KOPT-K1 (cell line): ENCODE data around the gene NEDD4L.

Source experiments
- H3K27ac ChIP-seq: fragments of 200-600 bp; sonication (generic); 2 replicates; pipeline ENCODE4 v1.5.1; 2016; ENCODE audit warnings: antibody characterized with exemption, mild to moderate bottlenecking, low read depth, low read length; ENCODE audit not compliant: poor library complexity, severe bottlenecking
- H3K36me3 ChIP-seq: fragments of 200-600 bp; sonication (generic); 2 replicates; pipeline ENCODE4 v1.5.1; 2017; ENCODE audit warnings: antibody characterized with exemption, mild to moderate bottlenecking, low read length, moderate library complexity; ENCODE audit not compliant: insufficient read depth
- H3K9me3 ChIP-seq: fragments of 200-600 bp; sonication (generic); 2 replicates; pipeline ENCODE4 v1.5.1; 2017; ENCODE audit warnings: antibody characterized with exemption, low read length, mild to moderate bottlenecking; ENCODE audit not compliant: insufficient read depth, poor library complexity, severe bottlenecking

The NEDD4L gene

GRCh38 chr18:58307441-58307840, 263.4 kb downstream of the NEDD4L start:
- H3K36me3 ChIP-seq, result no peaks in the 10 kb centered on the region
- peaks cover 20% of the 10 kb centered on the region for H3K9me3 ChIP-seq
- no peak overlapping the region for H3K27ac ChIP-seq

GRCh38 chr18:58308463-58308862, 264.4 kb downstream of the NEDD4L start:
- Histone ChIP-seq H3K36me3 (no peaks in the 10 kb centered on the region), H3K27ac (no peak overlapping the region), H3K9me3 (peaks cover 20% of the 10 kb centered on the region)

GRCh38 chr18:58309099-58309498, 265.1 kb downstream of the NEDD4L start:
- Histone ChIP-seq H3K9me3 (peaks cover 20% of the 10 kb centered on the region), H3K36me3 (no peaks in the 10 kb centered on the region), H3K27ac (no peak overlapping the region)

- H3K9me3 ChIP-seq, result peaks cover 17% of the 10 kb centered on the region
- H3K27ac ChIP-seq, result no peak overlapping the region
- H3K36me3 ChIP-seq, result no peaks in the 10 kb centered on the region
Measured at GRCh38 chr18:58309610-58310239, 265.7 kb downstream of the NEDD4L start.

- H3K27ac ChIP-seq, result no peak overlapping the region
- peaks cover 10% of the 10 kb centered on the region for H3K9me3 ChIP-seq
Measured at GRCh38 chr18:58310517-58310916, 266.5 kb downstream of the NEDD4L start.

GRCh38 chr18:58311390-58311789, 267.4 kb downstream of the NEDD4L start:
- Histone ChIP-seq H3K36me3 (no peaks in the 10 kb centered on the region), H3K27ac (no peak overlapping the region)

More at GRCh38 chr18:58310517-58310916, 266.5 kb downstream of the NEDD4L start:
- no peaks in the 10 kb centered on the region for H3K36me3 ChIP-seq

GRCh38 chr18:58313491-58314032, 269.5 kb downstream of the NEDD4L start:
- no peak overlapping the region for H3K27ac ChIP-seq
- H3K9me3 ChIP-seq, result no peaks in the 10 kb centered on the region
- no peaks in the 10 kb centered on the region for H3K36me3 ChIP-seq

More at GRCh38 chr18:58311390-58311789, 267.4 kb downstream of the NEDD4L start:
- peaks cover under 1% of the 10 kb centered on the region for H3K9me3 ChIP-seq

- no peak overlapping the region for H3K27ac ChIP-seq
- no peaks in the 10 kb centered on the region for H3K36me3 ChIP-seq
- H3K9me3 ChIP-seq, result no peaks in the 10 kb centered on the region
Measured at GRCh38 chr18:58314284-58314683, 270.3 kb downstream of the NEDD4L start.

- no peaks in the 10 kb centered on the region for H3K36me3 ChIP-seq
- H3K9me3 ChIP-seq, result no peaks in the 10 kb centered on the region
- no peak overlapping the region for H3K27ac ChIP-seq
Measured at GRCh38 chr18:58315041-58315440, 271.0 kb downstream of the NEDD4L start.

GRCh38 chr18:58315739-58316215, 271.8 kb downstream of the NEDD4L start:
- Histone ChIP-seq H3K9me3 (no peaks in the 10 kb centered on the region), H3K36me3 (no peaks in the 10 kb centered on the region), H3K27ac (no peak overlapping the region)

- Histone ChIP-seq H3K9me3 (no peaks in the 10 kb centered on the region), H3K36me3 (no peaks in the 10 kb centered on the region), H3K27ac (no peak overlapping the region)
Measured at GRCh38 chr18:58316396-58317342, 272.6 kb downstream of the NEDD4L start.

- Histone ChIP-seq H3K27ac (no peak overlapping the region), H3K9me3 (no peaks in the 10 kb centered on the region), H3K36me3 (no peaks in the 10 kb centered on the region)
Measured at GRCh38 chr18:58319719-58320118, 275.7 kb downstream of the NEDD4L start.

GRCh38 chr18:58320907-58321561, 277.0 kb downstream of the NEDD4L start:
- Histone ChIP-seq H3K36me3 (no peaks in the 10 kb centered on the region), H3K9me3 (no peaks in the 10 kb centered on the region), H3K27ac (no peak overlapping the region)

- Histone ChIP-seq H3K36me3 (no peaks in the 10 kb centered on the region), H3K9me3 (no peaks in the 10 kb centered on the region), H3K27ac (no peak overlapping the region)
Measured at GRCh38 chr18:58321986-58322385, 278.0 kb downstream of the NEDD4L start.

- Histone ChIP-seq H3K9me3 (no peaks in the 10 kb centered on the region), H3K27ac (no peak overlapping the region), H3K36me3 (no peaks in the 10 kb centered on the region)
Measured at GRCh38 chr18:58322464-58322863, 278.4 kb downstream of the NEDD4L start.
